Measurements from ENCODE around the gene SUGCT.
"Not testable (repeated sequence)": the region's sequence is repeated elsewhere in the genome, so short reads cannot be mapped to it uniquely, and the experiment has no call there.

The SUGCT gene

GRCh38 chr7:40248681-40249080 is 113.9 kb downstream of the SUGCT start:
- Histone ChIP-seq H3K9me3 (ENCODE audit: control insufficient read depth, low read length) (no peaks in the 10 kb centered on the region), H3K4me3 (ENCODE audit: extremely low read depth, insufficient read depth, low read length, poor library complexity, severe bottlenecking) (no peak overlapping the region), H3K36me3 (ENCODE audit: control insufficient read depth, insufficient read depth, low read length) (no peaks in the 10 kb centered on the region), H3K27ac (ENCODE audit: low read depth, low read length, severe bottlenecking) (no peak overlapping the region), H3K4me1 (ENCODE audit: control insufficient read depth, insufficient read depth, low read length, poor library complexity, severe bottlenecking) (no peaks in the 10 kb centered on the region)
- no CpG with 5 or more reads among the region's 8 CpGs for WGBS, 2 experiments (ENCODE audit: insufficient coverage in 2 of 2)

GRCh38 chr7:40253444-40253843 is 118.6 kb downstream of the SUGCT start:
- H3K4me3 ChIP-seq (ENCODE audit: extremely low read depth, insufficient read depth, low read length, poor library complexity, severe bottlenecking); H3K27ac ChIP-seq (ENCODE audit: low read depth, low read length, severe bottlenecking); H3K4me1 ChIP-seq (ENCODE audit: control insufficient read depth, insufficient read depth, low read length, poor library complexity, severe bottlenecking); H3K9me3 ChIP-seq (ENCODE audit: control insufficient read depth, low read length); H3K36me3 ChIP-seq (ENCODE audit: control insufficient read depth, insufficient read depth, low read length): not testable (repeated sequence)
- 87 to 93% methylated on average over 6 to 7 of the region's 11 CpGs for WGBS, 2 experiments (ENCODE audit: insufficient coverage in 2 of 2)

- Histone ChIP-seq H3K4me1 (ENCODE audit: control insufficient read depth, insufficient read depth, low read length, poor library complexity, severe bottlenecking) (no peaks in the 10 kb centered on the region), H3K27ac (ENCODE audit: low read depth, low read length, severe bottlenecking) (no peak overlapping the region)
- 60 to 70% methylated on average over 2 of the region's 3 CpGs for WGBS, 2 experiments (ENCODE audit: insufficient coverage in 2 of 2)
Observed at GRCh38 chr7:40263752-40264390, 129.1 kb downstream of the SUGCT start.

GRCh38 chr7:40267583-40267982 is 132.8 kb downstream of the SUGCT start:
- H3K4me1 ChIP-seq (ENCODE audit: control insufficient read depth, insufficient read depth, low read length, poor library complexity, severe bottlenecking): no peaks in the 10 kb centered on the region
- H3K4me3 ChIP-seq (ENCODE audit: extremely low read depth, insufficient read depth, low read length, poor library complexity, severe bottlenecking): no peak overlapping the region
- WGBS, 2 experiments (ENCODE audit: insufficient coverage in 2 of 2): no CpG with 5 or more reads among the region's 1 CpG
- H3K36me3 ChIP-seq (ENCODE audit: control insufficient read depth, insufficient read depth, low read length): no peaks in the 10 kb centered on the region
- no peak overlapping the region for H3K27ac ChIP-seq (ENCODE audit: low read depth, low read length, severe bottlenecking)
- no peaks in the 10 kb centered on the region for H3K9me3 ChIP-seq (ENCODE audit: control insufficient read depth, low read length)

More at GRCh38 chr7:40263752-40264390, 129.1 kb downstream of the SUGCT start:
- H3K36me3 ChIP-seq (ENCODE audit: control insufficient read depth, insufficient read depth, low read length): no peaks in the 10 kb centered on the region
- no peak overlapping the region for H3K4me3 ChIP-seq (ENCODE audit: extremely low read depth, insufficient read depth, low read length, poor library complexity, severe bottlenecking)
- no peaks in the 10 kb centered on the region for H3K9me3 ChIP-seq (ENCODE audit: control insufficient read depth, low read length)

GRCh38 chr7:40268810-40269209 is 134.0 kb downstream of the SUGCT start:
- 93 to 98% methylated on average over 4 of the region's 5 CpGs for WGBS, 2 experiments (ENCODE audit: insufficient coverage in 2 of 2)
- H3K4me3 ChIP-seq (ENCODE audit: extremely low read depth, insufficient read depth, low read length, poor library complexity, severe bottlenecking); H3K27ac ChIP-seq (ENCODE audit: low read depth, low read length, severe bottlenecking); H3K4me1 ChIP-seq (ENCODE audit: control insufficient read depth, insufficient read depth, low read length, poor library complexity, severe bottlenecking); H3K36me3 ChIP-seq (ENCODE audit: control insufficient read depth, insufficient read depth, low read length); H3K9me3 ChIP-seq (ENCODE audit: control insufficient read depth, low read length): not testable (repeated sequence)

- Histone ChIP-seq H3K36me3 (ENCODE audit: control insufficient read depth, insufficient read depth, low read length) (no peaks in the 10 kb centered on the region), H3K4me3 (ENCODE audit: extremely low read depth, insufficient read depth, low read length, poor library complexity, severe bottlenecking) (no peak overlapping the region), H3K27ac (ENCODE audit: low read depth, low read length, severe bottlenecking) (no peak overlapping the region), H3K9me3 (ENCODE audit: control insufficient read depth, low read length) (no peaks in the 10 kb centered on the region), H3K4me1 (ENCODE audit: control insufficient read depth, insufficient read depth, low read length, poor library complexity, severe bottlenecking) (no peaks in the 10 kb centered on the region)
- no CpG with 5 or more reads among the region's 2 CpGs for WGBS, 2 experiments (ENCODE audit: insufficient coverage in 2 of 2)
Observed at GRCh38 chr7:40276061-40276460, 141.3 kb downstream of the SUGCT start.

- Histone ChIP-seq H3K4me3 (ENCODE audit: extremely low read depth, insufficient read depth, low read length, poor library complexity, severe bottlenecking) (no peak overlapping the region), H3K27ac (ENCODE audit: low read depth, low read length, severe bottlenecking) (no peak overlapping the region), H3K36me3 (ENCODE audit: control insufficient read depth, insufficient read depth, low read length) (no peaks in the 10 kb centered on the region), H3K9me3 (ENCODE audit: control insufficient read depth, low read length) (peaks cover 5% of the 10 kb centered on the region), H3K4me1 (ENCODE audit: control insufficient read depth, insufficient read depth, low read length, poor library complexity, severe bottlenecking) (no peaks in the 10 kb centered on the region)
- WGBS, 2 experiments (ENCODE audit: insufficient coverage in 2 of 2): no CpG with 5 or more reads among the region's 2 CpGs
Observed at GRCh38 chr7:40279991-40280390, 145.2 kb downstream of the SUGCT start.

- WGBS, 2 experiments (ENCODE audit: insufficient coverage in 2 of 2): 100% methylated on average over 1 of the region's 2 CpGs; no CpG with 5 or more reads in 1 of the 2 experiments
- Histone ChIP-seq H3K4me3 (ENCODE audit: extremely low read depth, insufficient read depth, low read length, poor library complexity, severe bottlenecking) (no peak overlapping the region), H3K27ac (ENCODE audit: low read depth, low read length, severe bottlenecking) (no peak overlapping the region), H3K36me3 (ENCODE audit: control insufficient read depth, insufficient read depth, low read length) (no peaks in the 10 kb centered on the region), H3K9me3 (ENCODE audit: control insufficient read depth, low read length) (peaks cover 5% of the 10 kb centered on the region), H3K4me1 (ENCODE audit: control insufficient read depth, insufficient read depth, low read length, poor library complexity, severe bottlenecking) (no peaks in the 10 kb centered on the region)
Observed at GRCh38 chr7:40282858-40283257, 148.1 kb downstream of the SUGCT start.

- Histone ChIP-seq H3K36me3 (ENCODE audit: control insufficient read depth, insufficient read depth, low read length) (no peaks in the 10 kb centered on the region), H3K4me3 (ENCODE audit: extremely low read depth, insufficient read depth, low read length, poor library complexity, severe bottlenecking) (no peak overlapping the region), H3K4me1 (ENCODE audit: control insufficient read depth, insufficient read depth, low read length, poor library complexity, severe bottlenecking) (no peaks in the 10 kb centered on the region), H3K9me3 (ENCODE audit: control insufficient read depth, low read length) (peaks cover 5% of the 10 kb centered on the region), H3K27ac (ENCODE audit: low read depth, low read length, severe bottlenecking) (no peak overlapping the region)
- WGBS, 2 experiments (ENCODE audit: insufficient coverage in 2 of 2): 71 to 77% methylated on average over 4 to 5 of the region's 6 CpGs
Observed at GRCh38 chr7:40283391-40283790, 148.6 kb downstream of the SUGCT start.

GRCh38 chr7:40288827-40289226 is 154.0 kb downstream of the SUGCT start:
- no CpG with 5 or more reads among the region's 2 CpGs for WGBS, 2 experiments (ENCODE audit: insufficient coverage in 2 of 2)
- Histone ChIP-seq H3K36me3 (ENCODE audit: control insufficient read depth, insufficient read depth, low read length) (no peaks in the 10 kb centered on the region), H3K9me3 (ENCODE audit: control insufficient read depth, low read length) (no peaks in the 10 kb centered on the region), H3K27ac (ENCODE audit: low read depth, low read length, severe bottlenecking) (no peak overlapping the region), H3K4me1 (ENCODE audit: control insufficient read depth, insufficient read depth, low read length, poor library complexity, severe bottlenecking) (no peaks in the 10 kb centered on the region), H3K4me3 (ENCODE audit: extremely low read depth, insufficient read depth, low read length, poor library complexity, severe bottlenecking) (no peak overlapping the region)

- Histone ChIP-seq H3K9me3 (ENCODE audit: control insufficient read depth, low read length) (peaks cover 7% of the 10 kb centered on the region), H3K4me3 (ENCODE audit: extremely low read depth, insufficient read depth, low read length, poor library complexity, severe bottlenecking) (no peak overlapping the region), H3K4me1 (ENCODE audit: control insufficient read depth, insufficient read depth, low read length, poor library complexity, severe bottlenecking) (peaks cover 21% of the 10 kb centered on the region), H3K36me3 (ENCODE audit: control insufficient read depth, insufficient read depth, low read length) (no peaks in the 10 kb centered on the region), H3K27ac (ENCODE audit: low read depth, low read length, severe bottlenecking) (peak overlapping the region; percentile 85)
- no CpG with 5 or more reads among the region's 1 CpG for WGBS, 2 experiments (ENCODE audit: insufficient coverage in 2 of 2)
Observed at GRCh38 chr7:40297741-40298311, 163.0 kb downstream of the SUGCT start.
